K562 (cell line): Measurements from ENCODE around the gene GALNT12. TPM values are rescaled to one million over a fixed set of nuclear protein-coding genes. Genes with fewer than 3 reads are reported as not detected.

Experiments
- ATAC-seq: fragments of 200-7000 bp; cut with Tn5 transposase; 3 replicates; pipeline ENCODE4 v1.9.1; 2020; ENCODE audit warnings: moderate library complexity
- BruUV-seq: library from RNA; stranded (reverse); fragments of 400-500 nt; replicated peaks from 2 replicates; lab custom pipeline; 2021; lab: Mats Ljungman, UMichigan
- CTCF ChIA-PET: fragments of 300-600 bp; formaldehyde crosslinking; extraction: SDS; loops from one replicate; lab custom pipeline; 2021; ENCODE audit warnings: low intra/inter-chr PET ratio; lab: Yijun Ruan, JAX
- POLR2A ChIA-PET: fragments of 300-600, 350-650 bp; sonication (Branson Sonifier 250); formaldehyde crosslinking; extraction: SDS; loops from one replicate; lab custom pipeline; 2021; ENCODE audit warnings: antibody characterized with exemption, inconsistent platforms; lab: Yijun Ruan, JAX
- DNase-seq, 4 experiments: peaks; one replicate each; pipeline versions ENCODE4 v3.0.0 to v3.0.0-alpha.2; 2011 to 2018; ENCODE audit warnings: low spot score in 3 of 4, mixed read lengths in 3 of 4; ENCODE audit errors: extremely low read depth in 1 of 4
- FAIRE-seq: peaks from 2 replicates; lab custom pipeline; 2011; peaks lifted over from hg19 to GRCh38; lab: Jason Lieb, UNC
- H2AFZ ChIP-seq: 2 replicates; pipeline ENCODE4 v1.6.0; 2011; ENCODE audit warnings: low read depth, low read length, control low read depth, inconsistent platforms
- H3K27ac ChIP-seq: fragments of 200-600 bp; 3 replicates; pipeline ENCODE4 v1.8.0; 2011; ENCODE audit warnings: low read depth, mild to moderate bottlenecking, control low read depth, inconsistent platforms, low read length, moderate library complexity, mixed read lengths; ENCODE audit errors: extremely low read depth
- H3K27me3 ChIP-seq, 2 experiments: fragments of 300-600 bp in 1 of 2; 2 replicates in 1 of 2; 3 replicates in 1 of 2; pipeline versions ENCODE4 v1.6.0 to v1.8.0; 2011; ENCODE audit warnings: inconsistent platforms in 2 of 2, low read length in 2 of 2, mild to moderate bottlenecking in 1 of 2, mixed read lengths in 1 of 2, moderate library complexity in 1 of 2; ENCODE audit not compliant: control insufficient read depth in 2 of 2, insufficient read depth in 2 of 2
- H3K36me3 ChIP-seq: fragments of 300-600 bp; 3 replicates; pipeline ENCODE4 v1.8.0; 2011; ENCODE audit warnings: mild to moderate bottlenecking, low read length, inconsistent platforms; ENCODE audit not compliant: control insufficient read depth, insufficient read depth
- H3K4me1 ChIP-seq, 2 experiments: fragments of 200-600 bp in 1 of 2; replicated peaks in 1 of 2; 2 replicates in 1 of 2; 3 replicates in 1 of 2; pipeline versions ENCODE4 v1.5.1 to v1.8.0; 2011; ENCODE audit warnings: inconsistent platforms in 2 of 2, low read length in 2 of 2, mild to moderate bottlenecking in 1 of 2, mixed read lengths in 1 of 2, moderate library complexity in 1 of 2; ENCODE audit not compliant: control insufficient read depth in 2 of 2, insufficient read depth in 2 of 2
- H3K4me2 ChIP-seq: 2 replicates; pipeline ENCODE4 v1.6.1; 2011; ENCODE audit warnings: low read length, control low read depth, inconsistent platforms, mixed read lengths; ENCODE audit not compliant: insufficient read depth
- H3K4me3 ChIP-seq: fragments of 200-600 bp; sonication (generic), shearing (Covaris generic); 2 replicates; pipeline ENCODE4 v1.5.1; 2016; ENCODE audit warnings: control low read depth, inconsistent platforms
- H3K79me2 ChIP-seq: fragments of 200-600 bp; 3 replicates; pipeline ENCODE4 v1.8.0; 2011; ENCODE audit warnings: low read length, inconsistent platforms; ENCODE audit not compliant: control insufficient read depth, insufficient read depth
- H3K9ac ChIP-seq, 2 experiments: 2 replicates each; pipeline versions ENCODE4 v1.6.0 to v1.6.1; 2011; ENCODE audit warnings: low read depth in 2 of 2, low read length in 2 of 2, control low read depth in 1 of 2, inconsistent platforms in 1 of 2, mild to moderate bottlenecking in 1 of 2, mixed read lengths in 1 of 2; ENCODE audit not compliant: insufficient read depth in 1 of 2
- H3K9me1 ChIP-seq: one replicate; pipeline ENCODE4 v1.6.0; 2011; ENCODE audit warnings: inconsistent platforms, mild to moderate bottlenecking, low read length, moderate library complexity; ENCODE audit not compliant: control insufficient read depth, insufficient read depth
- H3K9me3 ChIP-seq: replicated peaks from 2 replicates; pipeline ENCODE4 v1.5.1; 2011; ENCODE audit warnings: low read depth, low read length, inconsistent platforms; ENCODE audit not compliant: control insufficient read depth, insufficient read depth
- H4K20me1 ChIP-seq: replicated peaks from 2 replicates; pipeline ENCODE4 v1.6.1; 2011; ENCODE audit warnings: low read length, inconsistent platforms, mixed read lengths; ENCODE audit not compliant: control insufficient read depth, insufficient read depth
- HMG20A ChIP-seq: fragments of 450-650 bp; formaldehyde crosslinking; conservative IDR thresholded peaks from 2 replicates; pipeline ENCODE4 v1.4.0; 2020; ENCODE audit warnings: mild to moderate bottlenecking, mixed read lengths
- MEF2A ChIP-seq: IDR thresholded peaks from 2 replicates; pipeline ENCODE4 v1.6.1; 2011; ENCODE audit warnings: low read depth, mild to moderate bottlenecking, low read length, moderate library complexity; ENCODE audit not compliant: control insufficient read depth
- NR1H2 ChIP-seq: sonication (generic); formaldehyde crosslinking; IDR thresholded peaks from 2 replicates; pipeline ENCODE4 v1.4.0; 2020; ENCODE audit warnings: mild to moderate bottlenecking, missing genetic modification reagents
- PCBP1 ChIP-seq: fragments of 200-400 bp; formaldehyde crosslinking; IDR thresholded peaks from 2 replicates; pipeline ENCODE4 v1.6.1; 2018; ENCODE audit warnings: mild to moderate bottlenecking, low read depth, low read length; ENCODE audit not compliant: poor library complexity, severe bottlenecking
- SIN3B ChIP-seq: fragments of 450-650 bp; IDR thresholded peaks from 2 replicates; pipeline ENCODE4 v1.6.1; 2017; ENCODE audit warnings: low read depth, mild to moderate bottlenecking, moderate library complexity
- SPI1 ChIP-seq: IDR thresholded peaks from 2 replicates; pipeline ENCODE4 v1.6.1; 2011; ENCODE audit warnings: low read depth, low read length, control low read depth, borderline replicate concordance
- XRCC4 ChIP-seq: IDR thresholded peaks from one replicate; pipeline ENCODE4 v1.6.1; 2011; ENCODE audit not compliant: insufficient read depth, insufficient read length; ENCODE audit errors: extremely low read depth
- ZFPM2 ChIP-seq: fragments of 250-450 bp; sonication (Bioruptor Pico); IDR thresholded peaks from 2 replicates; pipeline ENCODE4 v1.5.1; 2022; ENCODE audit warnings: mild to moderate bottlenecking
- ZNF79 ChIP-seq: fragments of 250-450 bp; sonication (Bioruptor Pico); IDR thresholded peaks from 2 replicates; pipeline ENCODE4 v1.4.0; 2020; ENCODE audit warnings: low read depth, mild to moderate bottlenecking, moderate library complexity
- in situ Hi-C: fragments of 300-500 bp; cut with MboI; formaldehyde crosslinking; loops from 4 replicates; pipeline ENCODE4 v1.15.0; 2018; ENCODE audit warnings: inconsistent platforms, mixed read lengths
- intact Hi-C: fragments of 100-400 bp; cut with micrococcal nuclease; formaldehyde crosslinking; loops from 2 replicates; pipeline ENCODE4 v1.14.2; 2022
- polyA plus RNA-seq, 8 experiments: library from polyadenylated mRNA; depleted of rRNA in 4 of 8; stranded (reverse) in 5 of 8; unstranded in 3 of 8; fragments of >200 nt; fragmentation: Nextera tagmentation in 2 of 8; fragmentation: Illumina TruSeq in 1 of 8; extraction: Ambion mirVana in 2 of 8; extraction: Trizol in 1 of 8; gene quantifications; 2 replicates each; pipeline versions ENCODE4 v1.2.1 to v1.2.3, GENCODE V29; 2011 to 2014; ENCODE audit warnings: inconsistent platforms in 1 of 8, missing spikeins in 1 of 8
- total RNA-seq, 7 experiments: library from RNA; depleted of rRNA in 6 of 7; stranded (reverse); fragments of >200 nt in 6 of 7; fragmentation: Illumina TruSeq in 2 of 7; extraction: Trizol in 2 of 7; gene quantifications; 2 replicates each; pipeline versions ENCODE4 v1.2.1 to v1.2.3, GENCODE V29; 2011 to 2021; ENCODE audit warnings: low replicate concordance in 1 of 7
- TF ChIP-seq, protein P1 (sequence below): fragments of 450-650 bp; IDR thresholded peaks from 2 replicates; pipeline ENCODE4 v1.6.1; 2016; ENCODE audit warnings: low read depth, mild to moderate bottlenecking, moderate library complexity
- TF ChIP-seq, protein P2 (sequence below): IDR thresholded peaks from 2 replicates; pipeline ENCODE4 v1.6.1; 2012; ENCODE audit warnings: low read depth, low read length, improper control_type of control experiment, borderline replicate concordance

GALNT12 gene
- total and polyA plus RNA-seq, 9 of the 15 experiments (the other 6 are each of a cell fraction or from before 2014, with no cell fraction given): 29.7 to 82.9 (median 44.2) TPM

DNA sequence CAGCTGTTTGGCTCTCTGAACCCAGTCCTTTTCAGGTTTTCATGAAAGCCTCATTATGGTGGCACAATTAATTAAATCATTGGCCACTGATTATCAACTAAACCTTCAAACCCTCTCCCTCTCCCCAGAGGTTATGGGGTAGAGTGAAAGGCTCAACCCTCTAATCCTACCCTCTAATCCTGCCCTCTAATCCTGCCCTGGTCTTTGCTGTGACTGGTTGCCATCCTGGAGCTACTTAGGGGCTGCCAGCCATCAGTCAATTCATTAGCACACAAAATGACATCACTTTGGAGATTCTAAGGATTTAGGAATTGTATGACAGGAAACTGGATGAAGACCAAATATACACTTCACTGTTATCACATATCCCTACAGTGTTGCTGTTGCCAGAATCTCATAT is 47.2 kb upstream of the GALNT12 start:
- CTCF ChIA-PET: no interaction called here
- Histone ChIP-seq H3K36me3 (peaks cover 38% of the 10 kb centered on the region), H3K27me3 (no peaks in the 10 kb centered on the region), H3K4me2 (no peak overlapping the region), H2AFZ (no peak overlapping the region), H3K9ac (no peak overlapping the region), H3K27ac (no peak overlapping the region), H3K4me3 (no peak overlapping the region), H3K79me2 (no peaks in the 10 kb centered on the region), H3K4me1 (no peaks in the 10 kb centered on the region; a peak in 2 of 5 replicates), H3K9me3 (no peaks in the 10 kb centered on the region), H3K9me1 (peaks cover 5% of the 10 kb centered on the region), H4K20me1 (no peaks in the 10 kb centered on the region)
- POLR2A ChIA-PET: no interaction called here
- no TSS peak for BruUV-seq
- no peak for DNase-seq
- FAIRE-seq: no peak
- in situ Hi-C loops: no loop called here
- ATAC-seq: no peak
- TF ChIP-seq ZNF79 (CRISPR knock-in tag): no peak
- TF ChIP-seq PCBP1: no peak
- TF ChIP-seq SPI1: no peak
- TF ChIP-seq MEF2A: no peak
- no peak for TF ChIP-seq XRCC4
- no peak for TF ChIP-seq ZFPM2 (CRISPR knock-in tag)
- no peak for TF ChIP-seq HMG20A (CRISPR knock-in tag)
- TF ChIP-seq NR1H2 (CRISPR knock-in tag): no peak
- TF ChIP-seq, protein P1, sequence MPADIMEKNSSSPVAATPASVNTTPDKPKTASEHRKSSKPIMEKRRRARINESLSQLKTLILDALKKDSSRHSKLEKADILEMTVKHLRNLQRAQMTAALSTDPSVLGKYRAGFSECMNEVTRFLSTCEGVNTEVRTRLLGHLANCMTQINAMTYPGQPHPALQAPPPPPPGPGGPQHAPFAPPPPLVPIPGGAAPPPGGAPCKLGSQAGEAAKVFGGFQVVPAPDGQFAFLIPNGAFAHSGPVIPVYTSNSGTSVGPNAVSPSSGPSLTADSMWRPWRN: no peak
- TF ChIP-seq SIN3B: no peak
- TF ChIP-seq, protein P2, sequence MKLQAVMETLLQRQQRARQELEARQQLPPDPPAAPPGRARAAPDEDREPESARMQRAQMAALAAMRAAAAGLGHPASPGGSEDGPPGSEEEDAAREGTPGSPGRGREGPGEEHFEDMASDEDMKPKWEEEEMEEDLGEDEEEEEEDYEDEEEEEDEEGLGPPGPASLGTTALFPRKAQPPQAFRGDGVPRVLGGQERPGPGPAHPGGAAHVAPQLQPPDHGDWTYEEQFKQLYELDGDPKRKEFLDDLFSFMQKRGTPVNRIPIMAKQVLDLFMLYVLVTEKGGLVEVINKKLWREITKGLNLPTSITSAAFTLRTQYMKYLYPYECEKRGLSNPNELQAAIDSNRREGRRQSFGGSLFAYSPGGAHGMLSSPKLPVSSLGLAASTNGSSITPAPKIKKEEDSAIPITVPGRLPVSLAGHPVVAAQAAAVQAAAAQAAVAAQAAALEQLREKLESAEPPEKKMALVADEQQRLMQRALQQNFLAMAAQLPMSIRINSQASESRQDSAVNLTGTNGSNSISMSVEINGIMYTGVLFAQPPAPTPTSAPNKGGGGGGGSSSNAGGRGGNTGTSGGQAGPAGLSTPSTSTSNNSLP: no peak
- intact Hi-C loops: no loop called here
